Cardiac fibroblast (primary cell): ENCODE data around the gene DKK3.

ENCODE experiments used
- DNase-seq, 2 donors: peaks; one replicate each; pipeline versions ENCODE4 v3.0.0 to v3.0.0-alpha.2; 2010; ENCODE audit warnings: low read depth in 2 of 2
- H3K4me3 ChIP-seq, 2 donors: replicated peaks in 1 of 2; 1 replicate in 1 of 2; 2 replicates in 1 of 2; pipeline ENCODE4 v1.5.1; 2011; ENCODE audit warnings: low read depth in 2 of 2, low read length in 2 of 2, mild to moderate bottlenecking in 2 of 2, moderate library complexity in 1 of 2
- CTCF ChIP-seq: IDR thresholded peaks from one replicate; pipeline ENCODE4 v1.5.1; 2011; ENCODE audit warnings: low read depth, mild to moderate bottlenecking, low read length, inconsistent platforms

DKK3 gene

GRCh38 chr11:11929920-11930319, 78.5 kb downstream of the DKK3 start:
- no peak overlapping the region for H3K4me3 ChIP-seq
- TF ChIP-seq CTCF: no peak
- no peak for DNase-seq

- DNase-seq: no peak
- H3K4me3 ChIP-seq: no peak overlapping the region
- TF ChIP-seq CTCF: no peak
Measured at GRCh38 chr11:11923828-11924227, 84.6 kb downstream of the DKK3 start.

- no peak overlapping the region for H3K4me3 ChIP-seq
- TF ChIP-seq CTCF: no peak
- DNase-seq: peak; percentile 87 to 89
Measured at GRCh38 chr11:11916981-11917399, 91.4 kb downstream of the DKK3 start.

- no peak overlapping the region for H3K4me3 ChIP-seq
- DNase-seq: no peak
- TF ChIP-seq CTCF: no peak
Measured at GRCh38 chr11:11915625-11916024, 92.8 kb downstream of the DKK3 start.

- TF ChIP-seq CTCF: no peak
- H3K4me3 ChIP-seq: no peak overlapping the region
- DNase-seq: no peak
Measured at GRCh38 chr11:11913395-11913794, 95.0 kb downstream of the DKK3 start.
